Measurements from ENCODE around the gene ARHGEF28.

The ARHGEF28 gene

GRCh38 chr5:73641811-73642210 lies 15.8 kb downstream of the ARHGEF28 start:
- TF ChIP-seq CTCF (IDR thresholded peaks at IDR 0.05; ENCODE audit: low read depth, low read length, missing control alignments), result no peak
- no peak for DNase-seq (ENCODE audit: low read depth)
- H3K4me3 ChIP-seq (ENCODE audit: low read depth, low read length), result no peak overlapping the region

- DNase-seq (ENCODE audit: low read depth), result no peak
- TF ChIP-seq CTCF (IDR thresholded peaks at IDR 0.05; ENCODE audit: low read depth, low read length, missing control alignments), result no peak
- H3K4me3 ChIP-seq (ENCODE audit: low read depth, low read length), result no peak overlapping the region
These were observed 16.3 kb downstream of the ARHGEF28 start for GRCh38 chr5:73642344-73642743.

GRCh38 chr5:73644385-73644963 lies 18.5 kb downstream of the ARHGEF28 start:
- DNase-seq (ENCODE audit: low read depth), result no peak
- H3K4me3 ChIP-seq (ENCODE audit: low read depth, low read length), result no peak overlapping the region

GRCh38 chr5:73647721-73648120 lies 21.7 kb downstream of the ARHGEF28 start:
- no peak for DNase-seq (ENCODE audit: low read depth)
- no peak overlapping the region for H3K4me3 ChIP-seq (ENCODE audit: low read depth, low read length)
- TF ChIP-seq CTCF (IDR thresholded peaks at IDR 0.05; ENCODE audit: low read depth, low read length, missing control alignments), result no peak

More at GRCh38 chr5:73644385-73644963, 18.5 kb downstream of the ARHGEF28 start:
- no peak for TF ChIP-seq CTCF (IDR thresholded peaks at IDR 0.05; ENCODE audit: low read depth, low read length, missing control alignments)

GRCh38 chr5:73648515-73648914 lies 22.5 kb downstream of the ARHGEF28 start:
- H3K4me3 ChIP-seq (ENCODE audit: low read depth, low read length), result no peak overlapping the region
- no peak for TF ChIP-seq CTCF (IDR thresholded peaks at IDR 0.05; ENCODE audit: low read depth, low read length, missing control alignments)
- DNase-seq (ENCODE audit: low read depth), result no peak

GRCh38 chr5:73649926-73650325 lies 23.9 kb downstream of the ARHGEF28 start:
- no peak for DNase-seq (ENCODE audit: low read depth)
- TF ChIP-seq CTCF (IDR thresholded peaks at IDR 0.05; ENCODE audit: low read depth, low read length, missing control alignments), result no peak
- no peak overlapping the region for H3K4me3 ChIP-seq (ENCODE audit: low read depth, low read length)

GRCh38 chr5:73652391-73652790 lies 26.4 kb downstream of the ARHGEF28 start:
- no peak for TF ChIP-seq CTCF (IDR thresholded peaks at IDR 0.05; ENCODE audit: low read depth, low read length, missing control alignments)
- H3K4me3 ChIP-seq (ENCODE audit: low read depth, low read length), result no peak overlapping the region
- DNase-seq (ENCODE audit: low read depth), result no peak

All from GM12864 (cell line).